22Rv1 (cell line): ENCODE measurements around the gene RASGEF1B.

Experiments used
- ZFX ChIP-seq: fragments of 450-650 bp; IDR thresholded peaks from 2 replicates; pipeline ENCODE4 v1.6.1; 2017; ENCODE audit warnings: antibody characterized with exemption, borderline replicate concordance
- TF ChIP-seq, protein P1 (sequence below): fragments of 450-650 bp; IDR thresholded peaks from 2 replicates; pipeline ENCODE4 v1.5.1; 2017; ENCODE audit warnings: mild to moderate bottlenecking

DNA sequence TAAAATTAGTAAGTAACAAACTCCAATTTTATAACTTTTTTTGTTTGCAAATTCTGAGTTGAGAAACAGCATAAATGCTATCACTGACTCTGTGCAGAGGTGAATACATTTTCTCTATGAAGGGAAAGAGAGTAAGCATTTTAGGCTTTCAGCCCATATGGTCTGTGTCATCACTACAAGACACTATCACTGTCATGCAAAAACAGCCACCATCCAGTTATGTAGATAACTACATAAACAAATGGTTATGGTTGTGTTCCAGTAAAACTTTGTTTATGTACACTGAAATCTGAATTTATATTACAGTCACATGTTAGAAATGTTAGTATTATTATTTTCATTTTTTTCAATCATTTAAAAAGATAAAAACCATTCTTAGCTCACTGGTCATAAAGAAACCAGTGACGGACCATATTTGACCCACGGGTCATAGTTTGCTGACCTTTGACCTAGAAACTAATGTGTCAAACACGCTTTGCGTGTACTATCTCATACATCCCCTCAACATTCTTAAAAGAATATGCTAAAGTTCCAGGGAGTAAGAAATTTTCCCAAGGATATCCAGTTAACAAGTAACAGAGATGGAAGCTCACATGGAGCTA lies 29.1 kb downstream of the RASGEF1B start:
- TF ChIP-seq, protein P1, sequence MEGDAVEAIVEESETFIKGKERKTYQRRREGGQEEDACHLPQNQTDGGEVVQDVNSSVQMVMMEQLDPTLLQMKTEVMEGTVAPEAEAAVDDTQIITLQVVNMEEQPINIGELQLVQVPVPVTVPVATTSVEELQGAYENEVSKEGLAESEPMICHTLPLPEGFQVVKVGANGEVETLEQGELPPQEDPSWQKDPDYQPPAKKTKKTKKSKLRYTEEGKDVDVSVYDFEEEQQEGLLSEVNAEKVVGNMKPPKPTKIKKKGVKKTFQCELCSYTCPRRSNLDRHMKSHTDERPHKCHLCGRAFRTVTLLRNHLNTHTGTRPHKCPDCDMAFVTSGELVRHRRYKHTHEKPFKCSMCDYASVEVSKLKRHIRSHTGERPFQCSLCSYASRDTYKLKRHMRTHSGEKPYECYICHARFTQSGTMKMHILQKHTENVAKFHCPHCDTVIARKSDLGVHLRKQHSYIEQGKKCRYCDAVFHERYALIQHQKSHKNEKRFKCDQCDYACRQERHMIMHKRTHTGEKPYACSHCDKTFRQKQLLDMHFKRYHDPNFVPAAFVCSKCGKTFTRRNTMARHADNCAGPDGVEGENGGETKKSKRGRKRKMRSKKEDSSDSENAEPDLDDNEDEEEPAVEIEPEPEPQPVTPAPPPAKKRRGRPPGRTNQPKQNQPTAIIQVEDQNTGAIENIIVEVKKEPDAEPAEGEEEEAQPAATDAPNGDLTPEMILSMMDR, result no peak
- no peak for TF ChIP-seq ZFX
